Lower leg skin (tissue), 4 donors: ENCODE results near the gene MARCHF10. TPM values are rescaled to one million over a fixed set of nuclear protein-coding genes. Genes with fewer than 3 reads are reported as not detected.

Experiments used
- DNase-seq, 2 donors: peaks; one replicate each; pipeline ENCODE4 v3.0.0-alpha.2; 2019; ENCODE audit warnings: low spot score in 2 of 2
- H3K4me3 ChIP-seq: fragments of 200-600 bp; sonication (generic); 2 replicates; pipeline ENCODE4 v1.5.1; 2017; ENCODE audit warnings: mild to moderate bottlenecking, low read depth; ENCODE audit not compliant: poor library complexity, severe bottlenecking
- CTCF ChIP-seq, 3 donors: fragments of 450-650 bp; IDR thresholded peaks; one replicate each; pipeline ENCODE4 v1.5.1; 2016; ENCODE audit warnings: antibody characterized with exemption in 3 of 3, mild to moderate bottlenecking in 3 of 3, moderate library complexity in 2 of 3
- POLR2A ChIP-seq, 2 donors: fragments of 450-650 bp; IDR thresholded peaks; one replicate each; pipeline ENCODE4 v1.6.1; 2016 to 2017; ENCODE audit warnings: antibody characterized with exemption in 2 of 2, mild to moderate bottlenecking in 1 of 2, moderate library complexity in 1 of 2
- WGBS, 2 donors: methylation state at CpG; one replicate each; pipeline ENCODE4 v1.1.5; 2018; 5-methylcytosine and 5-hydroxymethylcytosine counted together
- intact Hi-C: fragments of 100-400 bp; cut with DNase I; formaldehyde crosslinking; loops from one replicate; pipeline ENCODE4 v1.15.0; 2023; ENCODE audit warnings: low total_unique reads
- total RNA-seq, 4 donors: library from RNA; depleted of rRNA; stranded (reverse); fragments of >200 nt; gene quantifications; one replicate each; pipeline ENCODE4 v1.1.0, GENCODE V29; 2016

Gene MARCHF10
- total RNA-seq, 4 donors from 2014 or later = not detected

GRCh38 chr17:62706598-62707424, 101.3 kb downstream of the MARCHF10 start:
- no peak overlapping the region for H3K4me3 ChIP-seq
- peak in 1 of 2 donors; percentile 77 for DNase-seq
- WGBS, 2 donors = 84 to 93% methylated on average over 20 of the region's 20 CpGs
- no peak for TF ChIP-seq CTCF (IDR thresholded peaks at IDR 0.05)
- TF ChIP-seq POLR2A (IDR thresholded peaks at IDR 0.05) = no peak
- intact Hi-C loops = no loop called here

GRCh38 chr17:62705778-62706597, 102.1 kb downstream of the MARCHF10 start:
- WGBS, 2 donors = 41 to 59% methylated on average over 14 of the region's 14 CpGs
- TF ChIP-seq POLR2A (IDR thresholded peaks at IDR 0.05) = no peak
- no peak for TF ChIP-seq CTCF (IDR thresholded peaks at IDR 0.05)
- no peak overlapping the region for H3K4me3 ChIP-seq
- no peak for DNase-seq
- intact Hi-C loops = no loop called here

GRCh38 chr17:62705156-62705777, 102.8 kb downstream of the MARCHF10 start:
- no peak for TF ChIP-seq CTCF (IDR thresholded peaks at IDR 0.05)
- no peak for TF ChIP-seq POLR2A (IDR thresholded peaks at IDR 0.05)
- intact Hi-C loops = no loop called here
- DNase-seq = no peak
- WGBS, 2 donors = 32 to 33% methylated on average over 11 of the region's 11 CpGs
- no peak overlapping the region for H3K4me3 ChIP-seq

- intact Hi-C loops = loop anchor here (5.0 kb wide), 1 partner anchor 263 kb away; the partner anchor contains the start of gene TANC2
- DNase-seq = peak; percentile 60 to 94
- peak overlapping the region; percentile 33 for H3K4me3 ChIP-seq
- WGBS, 2 donors = 4% methylated on average over 16 to 30 of the region's 31 CpGs
- TF ChIP-seq POLR2A (IDR thresholded peaks at IDR 0.05) = no peak
- no peak for TF ChIP-seq CTCF (IDR thresholded peaks at IDR 0.05)
These were observed 103.6 kb downstream of the MARCHF10 start for GRCh38 chr17:62704381-62704971.

- peak overlapping the region; percentile 33 for H3K4me3 ChIP-seq
- TF ChIP-seq POLR2A (IDR thresholded peaks at IDR 0.05) = no peak
- WGBS, 2 donors = 0 to 2% methylated on average over 11 to 35 of the region's 80 CpGs
- DNase-seq = peak; percentile 61 to 95
- intact Hi-C loops = loop anchor here (5.0 kb wide), 1 partner anchor 263 kb away; the partner anchor contains the start of gene TANC2
These were observed 104.2 kb downstream of the MARCHF10 start for GRCh38 chr17:62703776-62704380.
